ENCODE measurements around the gene ERBB2. TPM values are rescaled to one million over a fixed set of nuclear protein-coding genes. Genes with fewer than 3 reads are reported as not detected.

The ERBB2 gene
- total RNA-seq, 4 donors from 2014 or later, result 8.5 to 13.2 (median 12.3) TPM

DNA sequence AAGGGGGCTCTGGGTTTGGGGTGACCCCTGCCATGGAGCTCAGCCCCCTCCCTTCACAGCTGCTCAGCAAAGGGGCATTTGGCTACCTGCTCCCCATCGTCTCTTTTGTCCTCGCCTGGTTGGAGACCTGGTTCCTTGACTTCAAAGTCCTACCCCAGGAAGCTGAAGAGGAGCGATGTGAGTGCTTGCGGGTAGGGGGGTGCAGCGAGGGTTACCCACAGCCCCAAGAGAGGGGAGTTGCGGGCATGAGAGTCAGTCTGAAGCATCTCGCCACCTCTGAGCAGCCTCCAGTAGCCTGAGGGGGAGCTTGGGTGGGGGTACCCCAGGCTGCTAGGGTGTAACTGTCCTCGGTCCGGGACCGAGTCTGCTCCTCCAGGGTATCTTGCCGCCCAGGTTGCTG, 41.5 kb upstream of the ERBB2 start:
- TF ChIP-seq, protein P1, sequence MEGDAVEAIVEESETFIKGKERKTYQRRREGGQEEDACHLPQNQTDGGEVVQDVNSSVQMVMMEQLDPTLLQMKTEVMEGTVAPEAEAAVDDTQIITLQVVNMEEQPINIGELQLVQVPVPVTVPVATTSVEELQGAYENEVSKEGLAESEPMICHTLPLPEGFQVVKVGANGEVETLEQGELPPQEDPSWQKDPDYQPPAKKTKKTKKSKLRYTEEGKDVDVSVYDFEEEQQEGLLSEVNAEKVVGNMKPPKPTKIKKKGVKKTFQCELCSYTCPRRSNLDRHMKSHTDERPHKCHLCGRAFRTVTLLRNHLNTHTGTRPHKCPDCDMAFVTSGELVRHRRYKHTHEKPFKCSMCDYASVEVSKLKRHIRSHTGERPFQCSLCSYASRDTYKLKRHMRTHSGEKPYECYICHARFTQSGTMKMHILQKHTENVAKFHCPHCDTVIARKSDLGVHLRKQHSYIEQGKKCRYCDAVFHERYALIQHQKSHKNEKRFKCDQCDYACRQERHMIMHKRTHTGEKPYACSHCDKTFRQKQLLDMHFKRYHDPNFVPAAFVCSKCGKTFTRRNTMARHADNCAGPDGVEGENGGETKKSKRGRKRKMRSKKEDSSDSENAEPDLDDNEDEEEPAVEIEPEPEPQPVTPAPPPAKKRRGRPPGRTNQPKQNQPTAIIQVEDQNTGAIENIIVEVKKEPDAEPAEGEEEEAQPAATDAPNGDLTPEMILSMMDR (IDR thresholded peaks at IDR 0.05; ENCODE audit: low read depth), result no peak

- TF ChIP-seq, protein P1 (IDR thresholded peaks at IDR 0.05; ENCODE audit: low read depth), result no peak
Measured at GRCh38 chr17:39658760-39659159, 41.1 kb upstream of the ERBB2 start.

- TF ChIP-seq, protein P1 (IDR thresholded peaks at IDR 0.05; ENCODE audit: low read depth), result no peak
Measured at GRCh38 chr17:39659279-39660010, 40.4 kb upstream of the ERBB2 start.

DNA sequence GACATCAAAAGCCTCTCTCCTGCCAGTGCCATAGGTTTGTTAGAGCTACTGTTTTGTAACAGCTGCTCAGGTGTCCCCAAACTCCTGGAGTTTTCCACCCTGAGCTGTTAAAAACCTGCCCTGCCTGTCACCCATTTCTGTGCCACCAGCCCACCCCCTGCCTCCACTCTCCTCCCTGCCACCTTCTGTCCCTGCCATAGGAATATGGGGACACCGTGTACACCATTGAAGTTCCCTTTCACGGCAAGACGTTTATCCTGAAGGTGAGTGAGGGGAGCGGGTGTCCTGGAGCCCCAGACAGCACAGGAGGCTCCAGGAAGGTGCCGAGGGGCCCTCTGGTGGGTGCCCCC, 39.9 kb upstream of the ERBB2 start:
- TF ChIP-seq, protein P1 (IDR thresholded peaks at IDR 0.05; ENCODE audit: low read depth), result no peak

DNA sequence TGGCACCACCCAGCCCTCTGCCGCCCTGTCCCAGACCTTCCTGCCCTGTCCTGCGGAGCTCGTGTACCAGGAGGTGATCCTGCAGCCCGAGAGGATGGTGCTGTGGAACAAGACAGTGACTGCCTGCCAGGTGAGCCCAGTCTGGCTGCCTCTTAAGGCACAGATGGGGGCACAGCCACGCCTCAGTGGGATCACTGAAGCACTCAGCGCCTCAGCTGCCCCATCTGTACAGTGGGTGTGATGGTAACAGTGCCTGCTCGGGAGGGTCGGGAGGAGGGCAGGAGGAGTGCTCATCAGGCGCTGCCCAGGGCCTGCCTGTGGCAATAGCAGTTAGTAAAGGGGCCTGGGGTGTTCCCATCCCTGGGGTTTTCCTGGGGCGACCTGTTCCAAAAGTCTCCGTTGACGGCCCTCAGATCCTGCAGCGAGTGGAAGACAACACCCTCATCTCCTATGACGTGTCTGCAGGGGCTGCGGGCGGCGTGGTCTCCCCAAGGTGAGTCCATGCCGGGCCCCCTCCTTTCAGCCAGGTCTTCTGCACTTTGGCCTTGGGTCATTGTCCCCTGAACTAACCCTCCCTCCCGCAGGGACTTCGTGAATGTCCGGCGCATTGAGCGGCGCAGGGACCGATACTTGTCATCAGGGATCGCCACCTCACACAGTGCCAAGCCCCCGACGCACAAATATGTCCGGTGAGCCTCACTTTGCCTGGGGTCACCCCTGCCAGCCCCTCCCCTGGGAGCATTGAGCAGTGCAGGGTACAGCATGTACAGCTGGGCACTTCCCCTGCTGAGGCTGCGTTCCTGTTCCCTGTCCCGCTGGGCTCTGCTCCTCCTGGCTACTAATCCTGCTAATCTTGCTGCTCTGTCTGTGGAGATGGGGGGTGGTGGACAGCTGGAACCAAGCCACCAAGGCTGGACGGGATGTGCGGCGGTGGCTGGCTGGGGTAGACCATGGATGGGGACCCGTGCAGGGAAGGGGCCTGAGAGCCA, 39.2 kb upstream of the ERBB2 start:
- TF ChIP-seq, protein P1 (IDR thresholded peaks at IDR 0.05; ENCODE audit: low read depth), result no peak

GRCh38 chr17:39661744-39662541, 37.9 kb upstream of the ERBB2 start:
- TF ChIP-seq, protein P1 (IDR thresholded peaks at IDR 0.05; ENCODE audit: low read depth), result no peak
